H9 (cell line): ENCODE data around the gene ENPEP. TPM values are rescaled to one million over a fixed set of nuclear protein-coding genes. Genes with fewer than 3 reads are reported as not detected.

Experiments used
- DNase-seq: peaks from one replicate; pipeline ENCODE4 v3.0.0-alpha.2; 2017
- H2AFZ ChIP-seq: one replicate; pipeline ENCODE4 v1.6.1; 2013; ENCODE audit warnings: mild to moderate bottlenecking, low read length, control low read depth, moderate library complexity
- H2AK5ac ChIP-seq: 2 replicates; pipeline ENCODE4 v1.6.1; 2013; ENCODE audit warnings: low read length, control low read depth, mixed read lengths; ENCODE audit not compliant: insufficient read length
- H2BK120ac ChIP-seq: one replicate; pipeline ENCODE4 v1.6.1; 2013; ENCODE audit warnings: low read depth, mild to moderate bottlenecking, low read length, control low read depth, inconsistent platforms; ENCODE audit not compliant: poor library complexity, severe bottlenecking
- H2BK12ac ChIP-seq: 2 replicates; pipeline ENCODE4 v1.6.1; 2013; ENCODE audit warnings: low read length, control low read depth, mixed read lengths, low read depth; ENCODE audit not compliant: insufficient read length
- H2BK15ac ChIP-seq: 2 replicates; pipeline ENCODE4 v1.6.1; 2013; ENCODE audit warnings: low read depth, low read length, control low read depth
- H2BK20ac ChIP-seq: one replicate; pipeline ENCODE4 v1.6.1; 2013; ENCODE audit warnings: low read depth, mild to moderate bottlenecking, low read length, control low read depth, inconsistent platforms; ENCODE audit not compliant: poor library complexity, severe bottlenecking
- H2BK5ac ChIP-seq: 2 replicates; pipeline ENCODE4 v1.6.1; 2013; ENCODE audit warnings: low read length, control low read depth, mixed read lengths; ENCODE audit not compliant: insufficient read length
- H3K14ac ChIP-seq: 2 replicates; pipeline ENCODE4 v1.6.1; 2013; ENCODE audit warnings: low read length, control low read depth; ENCODE audit not compliant: insufficient read depth
- H3K18ac ChIP-seq: 2 replicates; pipeline ENCODE4 v1.6.1; 2013; ENCODE audit warnings: low read depth, mild to moderate bottlenecking, mixed read lengths, low read length, control low read depth; ENCODE audit not compliant: insufficient read length
- H3K23ac ChIP-seq: 2 replicates; pipeline ENCODE4 v1.6.1; 2013; ENCODE audit warnings: low read length, control low read depth, mixed read lengths, low read depth; ENCODE audit not compliant: insufficient read length
- H3K23me2 ChIP-seq: 2 replicates; pipeline ENCODE4 v1.6.1; 2013; ENCODE audit warnings: low read depth, mild to moderate bottlenecking, mixed read lengths, low read length, control low read depth; ENCODE audit not compliant: insufficient read length, poor library complexity, severe bottlenecking
- H3K27ac ChIP-seq: 2 replicates; pipeline ENCODE4 v1.5.1; 2013; ENCODE audit warnings: low read length, control low read depth, mixed read lengths, low read depth; ENCODE audit not compliant: insufficient read length
- H3K27me3 ChIP-seq: 2 replicates; pipeline ENCODE4 v1.6.1; 2013; ENCODE audit warnings: low read length, control low read depth, inconsistent platforms; ENCODE audit not compliant: insufficient read depth
- H3K4ac ChIP-seq: 2 replicates; pipeline ENCODE4 v1.6.1; 2013; ENCODE audit warnings: low read depth, mild to moderate bottlenecking, control low read depth, inconsistent platforms, low read length, moderate library complexity
- H3K4me1 ChIP-seq: 2 replicates; pipeline ENCODE4 v1.6.1; 2013; ENCODE audit warnings: low read length, control low read depth, inconsistent platforms; ENCODE audit not compliant: insufficient read depth
- H3K4me2 ChIP-seq: 2 replicates; pipeline ENCODE4 v1.6.1; 2013; ENCODE audit warnings: low read length, control low read depth, mixed read lengths; ENCODE audit not compliant: insufficient read length, insufficient read depth
- H3K56ac ChIP-seq: 2 replicates; pipeline ENCODE4 v1.6.1; 2013; ENCODE audit warnings: low read depth, mild to moderate bottlenecking, mixed read lengths, low read length, control low read depth; ENCODE audit not compliant: insufficient read length
- H3K79me1 ChIP-seq: 2 replicates; pipeline ENCODE4 v1.6.1; 2013; ENCODE audit warnings: low read depth, mild to moderate bottlenecking, moderate library complexity, low read length, control low read depth, inconsistent platforms; ENCODE audit not compliant: insufficient read depth, poor library complexity, severe bottlenecking
- H3K79me2 ChIP-seq: 2 replicates; pipeline ENCODE4 v1.6.1; 2013; ENCODE audit warnings: low read length, control low read depth, inconsistent platforms; ENCODE audit not compliant: insufficient read depth
- H3K9ac ChIP-seq: 2 replicates; pipeline ENCODE4 v1.6.1; 2013; ENCODE audit warnings: low read length, control low read depth, mixed read lengths; ENCODE audit not compliant: insufficient read length; ENCODE audit errors: extremely low read depth
- H3K9me3 ChIP-seq: one replicate; pipeline ENCODE4 v1.6.1; 2013; ENCODE audit warnings: low read depth, low read length, inconsistent platforms; ENCODE audit not compliant: control insufficient read depth
- H3T11ph ChIP-seq: one replicate; pipeline ENCODE4 v1.6.1; 2013; ENCODE audit warnings: mild to moderate bottlenecking, low read length, control low read depth, inconsistent platforms
- H4K20me1 ChIP-seq: one replicate; pipeline ENCODE4 v1.6.1; 2013; ENCODE audit not compliant: control insufficient read depth, insufficient read length, insufficient read depth
- H4K5ac ChIP-seq: 2 replicates; pipeline ENCODE4 v1.6.1; 2013; ENCODE audit warnings: low read depth, mild to moderate bottlenecking, mixed read lengths, low read length, control low read depth; ENCODE audit not compliant: insufficient read length
- H4K8ac ChIP-seq: replicated peaks from 2 replicates; pipeline ENCODE4 v1.6.1; 2013; ENCODE audit warnings: low read length, control low read depth, mixed read lengths, low read depth; ENCODE audit not compliant: insufficient read length
- H4K91ac ChIP-seq: 2 replicates; pipeline ENCODE4 v1.6.1; 2013; ENCODE audit warnings: low read depth, mild to moderate bottlenecking, moderate library complexity, mixed read lengths, low read length, control low read depth; ENCODE audit not compliant: insufficient read length
- H3K27ac Mint-ChIP-seq, 3 experiments: 2 replicates in 2 of 3; 3 replicates in 1 of 3; pipeline ENCODE4 v1.8.0; 2020 to 2021; ENCODE audit warnings: mixed read lengths in 3 of 3, mild to moderate bottlenecking in 1 of 3, moderate library complexity in 1 of 3
- H3K27me3 Mint-ChIP-seq: 2 replicates; pipeline ENCODE4 v1.8.0; 2021; ENCODE audit warnings: low read depth, mild to moderate bottlenecking, moderate library complexity, mixed read lengths
- H3K36me3 Mint-ChIP-seq, 3 experiments: 2 replicates in 2 of 3; 3 replicates in 1 of 3; pipeline ENCODE4 v1.8.0; 2020 to 2021; ENCODE audit warnings: low read depth in 3 of 3, mixed read lengths in 3 of 3; ENCODE audit not compliant: insufficient read depth in 1 of 3
- H3K4me1 Mint-ChIP-seq, 2 experiments: 2 replicates each; pipeline ENCODE4 v1.8.0; 2020; ENCODE audit warnings: mixed read lengths in 2 of 2
- H3K4me3 Mint-ChIP-seq, 2 experiments: 2 replicates in 1 of 2; 3 replicates in 1 of 2; pipeline ENCODE4 v1.8.0; 2020 to 2021; ENCODE audit warnings: mild to moderate bottlenecking in 2 of 2, mixed read lengths in 2 of 2, moderate library complexity in 1 of 2
- H3K9me3 Mint-ChIP-seq, 2 experiments: 2 replicates in 1 of 2; 3 replicates in 1 of 2; pipeline ENCODE4 v1.8.0; 2020; ENCODE audit warnings: mild to moderate bottlenecking in 2 of 2, mixed read lengths in 2 of 2, moderate library complexity in 1 of 2
- WGBS: extraction: QIAGEN DNeasy Blood & Tissue Kit; methylation state at CpG from one replicate; pipeline ENCODE4 v1.1.7; 2013; ENCODE audit warnings: missing lambda C conversion rate, low lambda C conversion rate, mixed read lengths; ENCODE audit not compliant: insufficient read length; ENCODE audit errors: extremely low coverage; 5-methylcytosine and 5-hydroxymethylcytosine counted together
- total RNA-seq: library from RNA; stranded (reverse); gene quantifications from 2 replicates; pipeline ENCODE4 v1.2.1, GENCODE V29; 2021
- TF ChIP-seq, protein P1 (sequence below): fragments of 200-600 bp; sonication (generic); conservative IDR thresholded peaks from 3 replicates; pipeline ENCODE4 v1.8.0; 2021; ENCODE audit warnings: antibody characterized with exemption, mild to moderate bottlenecking

Gene ENPEP
- total RNA-seq, 1 experiment from 2014 or later: 0.44 TPM

- Histone ChIP-seq H3K4me2 (no peak overlapping the region), H3K23ac (no peak overlapping the region), H3K4ac (no peak overlapping the region), H3K4me1 (peaks cover 1% of the 10 kb centered on the region; the same call in 1 of the 2 replicates), H2AFZ (no peak overlapping the region), H2BK120ac (no peak overlapping the region), H4K91ac (no peak overlapping the region), H3K18ac (no peak overlapping the region), H3K23me2 (no peaks in the 10 kb centered on the region), H3K79me1 (no peaks in the 10 kb centered on the region), H3K9ac (no peak overlapping the region), H2BK15ac (no peak overlapping the region), H4K8ac (no peak overlapping the region), H3K14ac (no peak overlapping the region), H4K20me1 (peaks cover 2% of the 10 kb centered on the region), H3T11ph (no peak overlapping the region), H3K9me3 (no peaks in the 10 kb centered on the region), H3K27me3 (no peaks in the 10 kb centered on the region), H2BK5ac (no peak overlapping the region), H2BK20ac (no peak overlapping the region), H4K5ac (no peak overlapping the region), H3K56ac (no peak overlapping the region), H2AK5ac (no peak overlapping the region), H3K79me2 (no peaks in the 10 kb centered on the region), H3K27ac (no peak overlapping the region), H2BK12ac (no peak overlapping the region)
- Mint-ChIP-seq H3K36me3 (peaks cover 0 to 10% (median 3%) of the 10 kb centered on the region in 3 experiments; a peak in 3 of 7 replicates), H3K9me3 (peaks cover 1 to 4% of the 10 kb centered on the region in 2 experiments; a peak in 2 of 5 replicates), H3K4me3 (no peak overlapping the region), H3K4me1 (peaks cover 2% of the 10 kb centered on the region in 2 experiments), H3K27me3 (no peaks in the 10 kb centered on the region), H3K27ac (no peak overlapping the region)
- TF ChIP-seq, protein P1, sequence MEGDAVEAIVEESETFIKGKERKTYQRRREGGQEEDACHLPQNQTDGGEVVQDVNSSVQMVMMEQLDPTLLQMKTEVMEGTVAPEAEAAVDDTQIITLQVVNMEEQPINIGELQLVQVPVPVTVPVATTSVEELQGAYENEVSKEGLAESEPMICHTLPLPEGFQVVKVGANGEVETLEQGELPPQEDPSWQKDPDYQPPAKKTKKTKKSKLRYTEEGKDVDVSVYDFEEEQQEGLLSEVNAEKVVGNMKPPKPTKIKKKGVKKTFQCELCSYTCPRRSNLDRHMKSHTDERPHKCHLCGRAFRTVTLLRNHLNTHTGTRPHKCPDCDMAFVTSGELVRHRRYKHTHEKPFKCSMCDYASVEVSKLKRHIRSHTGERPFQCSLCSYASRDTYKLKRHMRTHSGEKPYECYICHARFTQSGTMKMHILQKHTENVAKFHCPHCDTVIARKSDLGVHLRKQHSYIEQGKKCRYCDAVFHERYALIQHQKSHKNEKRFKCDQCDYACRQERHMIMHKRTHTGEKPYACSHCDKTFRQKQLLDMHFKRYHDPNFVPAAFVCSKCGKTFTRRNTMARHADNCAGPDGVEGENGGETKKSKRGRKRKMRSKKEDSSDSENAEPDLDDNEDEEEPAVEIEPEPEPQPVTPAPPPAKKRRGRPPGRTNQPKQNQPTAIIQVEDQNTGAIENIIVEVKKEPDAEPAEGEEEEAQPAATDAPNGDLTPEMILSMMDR: no peak
- no peak for DNase-seq
- WGBS: no CpG with 5 or more reads among the region's 5 CpGs
Measured at GRCh38 chr4:110467400-110467799, 8.6 kb upstream of the ENPEP start.
